ENCODE measurements around the gene C11orf68. TPM values are rescaled to one million over a fixed set of nuclear protein-coding genes. Genes with fewer than 3 reads are reported as not detected.
A peak's percentile ranks its signal among the peaks of the same experiment; 100 is the strongest.

C11orf68 gene
- total and polyA plus RNA-seq, 9 of the 15 experiments (the other 6 are each of a cell fraction or from before 2014, with no cell fraction given): 3.6 to 35.9 (median 12.8) TPM

DNA sequence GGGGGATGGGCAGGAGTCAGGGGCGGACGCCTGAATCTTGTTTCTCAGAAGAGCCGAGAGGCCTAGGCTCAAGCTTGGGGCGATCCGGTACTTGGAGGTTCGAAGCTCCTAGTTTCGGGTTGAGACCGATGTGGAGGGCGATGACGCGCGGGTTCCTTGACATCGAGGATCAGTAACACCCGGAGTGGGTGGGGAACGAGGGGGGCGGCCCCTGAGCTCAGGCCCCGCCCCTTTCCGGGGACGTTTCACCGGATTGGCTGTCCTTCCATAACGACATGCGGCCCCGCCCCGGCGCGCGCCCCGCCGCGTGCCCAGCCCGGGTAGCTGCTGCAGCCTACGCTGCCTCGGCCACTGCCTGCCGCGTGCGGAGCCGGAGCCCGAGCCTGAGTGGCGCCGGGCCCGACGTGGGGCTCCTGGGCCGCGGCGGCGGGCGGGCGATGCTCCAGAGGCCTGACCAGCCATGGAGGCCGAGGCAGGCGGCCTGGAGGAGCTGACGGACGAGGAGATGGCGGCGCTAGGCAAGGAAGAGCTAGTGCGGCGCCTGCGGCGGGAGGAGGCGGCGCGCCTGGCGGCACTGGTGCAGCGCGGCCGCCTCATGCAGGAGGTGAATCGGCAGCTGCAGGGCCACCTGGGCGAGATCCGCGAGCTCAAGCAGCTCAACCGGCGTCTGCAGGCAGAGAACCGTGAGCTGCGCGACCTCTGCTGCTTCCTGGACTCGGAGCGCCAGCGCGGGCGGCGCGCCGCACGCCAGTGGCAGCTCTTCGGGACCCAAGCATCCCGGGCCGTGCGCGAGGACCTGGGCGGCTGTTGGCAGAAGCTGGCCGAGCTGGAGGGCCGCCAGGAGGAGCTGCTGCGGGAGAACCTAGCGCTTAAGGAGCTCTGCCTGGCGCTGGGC is 28.3 kb downstream of the C11orf68 start, which contains the start of gene CCDC85B (continued):
- TF ChIP-seq, protein P1, sequence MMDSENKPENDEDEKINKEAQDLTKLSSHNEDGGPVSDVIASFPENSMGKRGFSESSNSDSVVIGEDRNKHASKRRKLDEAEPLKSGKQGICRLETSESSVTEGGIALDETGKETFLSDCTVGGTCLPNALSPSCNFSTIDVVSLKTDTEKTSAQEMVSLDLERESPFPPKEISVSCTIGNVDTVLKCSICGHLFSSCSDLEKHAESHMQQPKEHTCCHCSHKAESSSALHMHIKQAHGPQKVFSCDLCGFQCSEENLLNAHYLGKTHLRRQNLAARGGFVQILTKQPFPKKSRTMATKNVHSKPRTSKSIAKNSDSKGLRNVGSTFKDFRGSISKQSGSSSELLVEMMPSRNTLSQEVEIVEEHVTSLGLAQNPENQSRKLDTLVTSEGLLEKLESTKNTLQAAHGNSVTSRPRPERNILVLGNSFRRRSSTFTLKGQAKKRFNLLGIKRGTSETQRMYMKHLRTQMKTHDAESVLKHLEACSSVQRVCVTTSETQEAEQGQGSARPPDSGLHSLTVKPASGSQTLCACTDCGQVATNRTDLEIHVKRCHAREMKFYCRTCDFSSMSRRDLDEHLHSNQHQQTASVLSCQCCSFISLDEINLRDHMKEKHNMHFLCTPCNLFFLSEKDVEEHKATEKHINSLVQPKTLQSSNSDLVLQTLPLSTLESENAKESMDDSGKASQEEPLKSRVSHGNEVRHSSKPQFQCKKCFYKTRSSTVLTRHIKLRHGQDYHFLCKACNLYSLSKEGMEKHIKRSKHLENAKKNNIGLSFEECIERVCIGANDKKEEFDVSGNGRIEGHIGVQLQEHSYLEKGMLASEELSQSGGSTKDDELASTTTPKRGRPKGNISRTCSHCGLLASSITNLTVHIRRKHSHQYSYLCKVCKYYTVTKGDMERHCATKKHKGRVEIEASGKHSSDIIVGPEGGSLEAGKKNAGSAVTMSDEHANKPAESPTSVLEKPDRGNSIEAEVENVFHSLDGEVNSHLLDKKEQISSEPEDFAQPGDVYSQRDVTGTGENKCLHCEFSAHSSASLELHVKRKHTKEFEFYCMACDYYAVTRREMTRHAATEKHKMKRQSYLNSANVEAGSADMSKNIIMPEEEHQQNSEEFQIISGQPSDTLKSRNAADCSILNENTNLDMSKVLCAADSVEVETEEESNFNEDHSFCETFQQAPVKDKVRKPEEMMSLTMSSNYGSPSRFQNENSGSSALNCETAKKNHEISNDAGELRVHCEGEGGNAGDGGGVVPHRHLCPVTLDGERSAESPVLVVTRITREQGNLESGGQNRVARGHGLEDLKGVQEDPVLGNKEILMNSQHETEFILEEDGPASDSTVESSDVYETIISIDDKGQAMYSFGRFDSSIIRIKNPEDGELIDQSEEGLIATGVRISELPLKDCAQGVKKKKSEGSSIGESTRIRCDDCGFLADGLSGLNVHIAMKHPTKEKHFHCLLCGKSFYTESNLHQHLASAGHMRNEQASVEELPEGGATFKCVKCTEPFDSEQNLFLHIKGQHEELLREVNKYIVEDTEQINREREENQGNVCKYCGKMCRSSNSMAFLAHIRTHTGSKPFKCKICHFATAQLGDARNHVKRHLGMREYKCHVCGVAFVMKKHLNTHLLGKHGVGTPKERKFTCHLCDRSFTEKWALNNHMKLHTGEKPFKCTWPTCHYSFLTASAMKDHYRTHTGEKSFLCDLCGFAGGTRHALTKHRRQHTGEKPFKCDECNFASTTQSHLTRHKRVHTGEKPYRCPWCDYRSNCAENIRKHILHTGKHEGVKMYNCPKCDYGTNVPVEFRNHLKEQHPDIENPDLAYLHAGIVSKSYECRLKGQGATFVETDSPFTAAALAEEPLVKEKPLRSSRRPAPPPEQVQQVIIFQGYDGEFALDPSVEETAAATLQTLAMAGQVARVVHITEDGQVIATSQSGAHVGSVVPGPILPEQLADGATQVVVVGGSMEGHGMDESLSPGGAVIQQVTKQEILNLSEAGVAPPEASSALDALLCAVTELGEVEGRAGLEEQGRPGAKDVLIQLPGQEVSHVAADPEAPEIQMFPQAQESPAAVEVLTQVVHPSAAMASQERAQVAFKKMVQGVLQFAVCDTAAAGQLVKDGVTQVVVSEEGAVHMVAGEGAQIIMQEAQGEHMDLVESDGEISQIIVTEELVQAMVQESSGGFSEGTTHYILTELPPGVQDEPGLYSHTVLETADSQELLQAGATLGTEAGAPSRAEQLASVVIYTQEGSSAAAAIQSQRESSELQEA (IDR thresholded peaks at IDR 0.05; ENCODE audit: low read depth): no peak
- TF ChIP-seq COPS2 (conservative IDR thresholded peaks at IDR 0.05) (no peak), FOXM1 (IDR thresholded peaks at IDR 0.05; ENCODE audit: low read depth) (no peak), FOXM1 (CRISPR knock-in tag; IDR thresholded peaks at IDR 0.05; ENCODE audit: low read depth) (0 out of 2 replicates have a peak, but pooled peaks have one; percentile 56), PRPF4 (IDR thresholded peaks at IDR 0.05; ENCODE audit: insufficient read depth, low read depth, low read length, poor library complexity, severe bottlenecking) (no peak), EWSR1 (IDR thresholded peaks at IDR 0.05; ENCODE audit: borderline replicate concordance, low read depth, partially characterized antibody) (no peak), HEY1 (CRISPR knock-in tag; IDR thresholded peaks at IDR 0.05; ENCODE audit: borderline replicate concordance) (no peak), EHMT2 (IDR thresholded peaks at IDR 0.05) (no peak), ZKSCAN1 (IDR thresholded peaks at IDR 0.05; ENCODE audit: low read depth, low read length) (no peak), POLR2AphosphoS5 (IDR thresholded peaks at IDR 0.05; ENCODE audit: control insufficient read depth, insufficient read depth, low read depth, low read length) (peak; percentile 79; the same call in 1 of the 2 replicates), MAFK (IDR thresholded peaks at IDR 0.05; ENCODE audit: low read length) (no peak), ZNF668 (CRISPR knock-in tag; IDR thresholded peaks at IDR 0.05) (no peak), MYC (IDR thresholded peaks at IDR 0.05; ENCODE audit: low read depth, low read length) (peak; percentile 97), MYC (CRISPR knock-in tag; IDR thresholded peaks at IDR 0.05; ENCODE audit: borderline replicate concordance, low read depth) (no peak)
- TF ChIP-seq, protein P2, sequence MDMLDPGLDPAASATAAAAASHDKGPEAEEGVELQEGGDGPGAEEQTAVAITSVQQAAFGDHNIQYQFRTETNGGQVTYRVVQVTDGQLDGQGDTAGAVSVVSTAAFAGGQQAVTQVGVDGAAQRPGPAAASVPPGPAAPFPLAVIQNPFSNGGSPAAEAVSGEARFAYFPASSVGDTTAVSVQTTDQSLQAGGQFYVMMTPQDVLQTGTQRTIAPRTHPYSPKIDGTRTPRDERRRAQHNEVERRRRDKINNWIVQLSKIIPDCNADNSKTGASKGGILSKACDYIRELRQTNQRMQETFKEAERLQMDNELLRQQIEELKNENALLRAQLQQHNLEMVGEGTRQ (CRISPR knock-in tag; IDR thresholded peaks at IDR 0.05): no peak
- TF ChIP-seq, protein P3, sequence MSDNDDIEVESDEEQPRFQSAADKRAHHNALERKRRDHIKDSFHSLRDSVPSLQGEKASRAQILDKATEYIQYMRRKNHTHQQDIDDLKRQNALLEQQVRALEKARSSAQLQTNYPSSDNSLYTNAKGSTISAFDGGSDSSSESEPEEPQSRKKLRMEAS (CRISPR knock-in tag; IDR thresholded peaks at IDR 0.05): peak; percentile 92
- TF ChIP-seq, protein P4, sequence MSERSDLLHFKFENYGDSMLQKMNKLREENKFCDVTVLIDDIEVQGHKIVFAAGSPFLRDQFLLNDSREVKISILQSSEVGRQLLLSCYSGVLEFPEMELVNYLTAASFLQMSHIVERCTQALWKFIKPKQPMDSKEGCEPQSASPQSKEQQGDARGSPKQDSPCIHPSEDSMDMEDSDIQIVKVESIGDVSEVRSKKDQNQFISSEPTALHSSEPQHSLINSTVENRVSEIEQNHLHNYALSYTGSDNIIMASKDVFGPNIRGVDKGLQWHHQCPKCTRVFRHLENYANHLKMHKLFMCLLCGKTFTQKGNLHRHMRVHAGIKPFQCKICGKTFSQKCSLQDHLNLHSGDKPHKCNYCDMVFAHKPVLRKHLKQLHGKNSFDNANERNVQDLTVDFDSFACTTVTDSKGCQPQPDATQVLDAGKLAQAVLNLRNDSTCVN (CRISPR knock-in tag; IDR thresholded peaks at IDR 0.05): no peak
